Activated B cell treated with CpG ODN at 0.5 μM for 24 hours (primary cell): ENCODE measurements around the gene TMEM198. TPM values are rescaled to one million over a fixed set of nuclear protein-coding genes. Genes with fewer than 3 reads are reported as not detected.

Experiments
- ATAC-seq: fragments of 200-7000 bp; cut with Tn5 transposase; one replicate; pipeline ENCODE4 v1.10.0; 2021; ENCODE audit warnings: low read depth, mild to moderate bottlenecking, moderate library complexity
- CTCF ChIA-PET: fragments of 350-600 bp; sonication (Branson Sonifier 250); formaldehyde crosslinking; loops from one replicate; lab custom pipeline; 2021; ENCODE audit warnings: antibody characterized with exemption; lab: Charles Lee
- POLR2A ChIA-PET: fragments of 350-600 bp; sonication (Branson Sonifier 250); formaldehyde crosslinking; loops from one replicate; lab custom pipeline; 2021; ENCODE audit warnings: antibody characterized with exemption; lab: Charles Lee
- DNase-seq: peaks from one replicate; pipeline ENCODE4 v3.0.0; 2022
- H3K27ac Mint-ChIP-seq: one replicate; pipeline ENCODE4 v1.8.0; 2020; ENCODE audit warnings: mixed read lengths
- H3K27me3 Mint-ChIP-seq: one replicate; pipeline ENCODE4 v1.8.0; 2021; ENCODE audit warnings: mixed read lengths
- H3K36me3 Mint-ChIP-seq: one replicate; pipeline ENCODE4 v1.8.0; 2021; ENCODE audit warnings: low read depth, mixed read lengths
- H3K4me1 Mint-ChIP-seq: one replicate; pipeline ENCODE4 v1.8.0; 2021; ENCODE audit warnings: mixed read lengths
- H3K4me3 Mint-ChIP-seq: one replicate; pipeline ENCODE4 v1.8.0; 2020; ENCODE audit warnings: mild to moderate bottlenecking, mixed read lengths
- H3K9me3 Mint-ChIP-seq: one replicate; pipeline ENCODE4 v1.8.0; 2020; ENCODE audit warnings: mixed read lengths
- CTCF ChIP-seq: fragments of 200-600 bp; IDR thresholded peaks from one replicate; pipeline ENCODE4 v1.8.0; 2022; ENCODE audit warnings: antibody characterized with exemption, mild to moderate bottlenecking
- intact Hi-C: fragments of 100-400 bp; cut with micrococcal nuclease; formaldehyde crosslinking; loops from one replicate; pipeline ENCODE4 v1.15.1; 2024
- total RNA-seq: library from RNA; stranded (reverse); gene quantifications from 2 replicates; pipeline ENCODE4 v1.2.3, GENCODE V29; 2022

The TMEM198 gene
- total RNA-seq, 1 donor from 2014 or later = 1.2 TPM

GRCh38 chr2:219570924-219571310, 27.1 kb downstream of the TMEM198 start:
- Mint-ChIP-seq H3K27ac (no peak overlapping the region), H3K4me3 (no peak overlapping the region), H3K27me3 (peaks cover 56% of the 10 kb centered on the region), H3K9me3 (no peaks in the 10 kb centered on the region), H3K36me3 (no peaks in the 10 kb centered on the region), H3K4me1 (no peaks in the 10 kb centered on the region)
- intact Hi-C loops = no loop called here
- DNase-seq (no peak), ATAC-seq (no peak)
- ChIA-PET POLR2A (no interaction called here), CTCF (interaction anchor here (1.4 kb wide), 1 partner anchor 11 kb away, joined by 6 read pairs; no protein-coding TSS in a partner anchor)
- TF ChIP-seq CTCF = no peak

DNA sequence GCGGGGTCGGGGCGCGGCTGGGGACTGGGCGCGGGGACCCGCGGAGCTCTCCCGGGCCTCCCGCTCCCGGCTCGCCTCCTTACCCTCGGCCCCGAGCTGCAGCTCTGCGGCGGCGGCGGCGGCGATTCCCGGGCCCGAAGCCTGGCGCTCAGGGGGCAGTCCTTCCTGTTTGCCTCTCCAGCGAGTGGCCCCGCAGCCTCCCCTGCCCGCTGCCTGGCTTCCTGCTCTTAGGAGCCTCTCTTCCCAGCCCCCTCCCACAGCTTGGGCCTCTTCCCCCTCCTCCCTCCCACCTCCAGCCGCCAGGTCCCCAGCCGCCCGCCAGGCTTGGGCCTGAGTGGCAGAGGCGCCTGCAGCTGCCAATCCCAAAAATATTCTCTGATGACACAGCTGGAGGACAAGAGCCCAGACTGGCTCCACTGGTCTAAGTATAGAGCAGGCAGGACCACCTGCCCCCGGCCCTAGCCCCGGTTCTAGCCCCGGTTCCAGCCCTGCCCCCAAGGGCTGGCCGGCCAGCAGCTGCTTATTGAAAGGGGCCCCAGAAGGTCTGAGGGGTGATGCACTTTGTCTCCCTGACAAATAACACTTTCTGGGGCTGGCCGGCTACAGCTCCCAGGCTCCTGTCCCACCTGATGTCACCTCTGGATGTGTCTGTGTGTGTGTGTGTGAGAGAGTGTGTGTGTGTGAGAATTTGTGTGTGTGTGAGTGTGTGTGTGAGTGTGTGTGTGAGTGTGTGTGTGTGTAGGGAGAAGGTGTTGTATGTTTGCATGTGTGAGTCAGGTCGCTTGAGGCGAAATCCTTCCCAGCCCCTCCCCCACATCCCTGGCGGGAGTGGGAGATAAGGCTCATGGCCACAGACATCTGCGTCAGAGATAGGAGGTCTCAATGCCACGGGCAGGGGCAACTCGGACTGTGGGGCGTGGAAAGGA, 27.7 kb downstream of the TMEM198 start, which contains the start of gene OBSL1:
TSS of gene OBSL1 (minus strand) at position 229 of the 926 bp plus-strand sequence. CDS start 307 bp downstream, outside the sequence.
- no peaks in the 10 kb centered on the region for H3K4me1 Mint-ChIP-seq
- POLR2A ChIA-PET = no interaction called here
- H3K4me3 Mint-ChIP-seq = peak within 1 kb of the TSS; percentile 19
- H3K27me3 Mint-ChIP-seq = peaks cover 56% of the 10 kb centered on the region
- no peak within 1 kb of the TSS for H3K27ac Mint-ChIP-seq
- intact Hi-C loops = no loop called here
- DNase-seq (no peak), ATAC-seq (peak; percentile 21)
- CTCF ChIA-PET = interaction anchor here (1.4 kb wide), 1 partner anchor 11 kb away, joined by 6 read pairs; no protein-coding TSS in a partner anchor
- no peaks in the 10 kb centered on the region for H3K36me3 Mint-ChIP-seq
- H3K9me3 Mint-ChIP-seq = no peaks in the 10 kb centered on the region
- TF ChIP-seq CTCF = no peak

DNA sequence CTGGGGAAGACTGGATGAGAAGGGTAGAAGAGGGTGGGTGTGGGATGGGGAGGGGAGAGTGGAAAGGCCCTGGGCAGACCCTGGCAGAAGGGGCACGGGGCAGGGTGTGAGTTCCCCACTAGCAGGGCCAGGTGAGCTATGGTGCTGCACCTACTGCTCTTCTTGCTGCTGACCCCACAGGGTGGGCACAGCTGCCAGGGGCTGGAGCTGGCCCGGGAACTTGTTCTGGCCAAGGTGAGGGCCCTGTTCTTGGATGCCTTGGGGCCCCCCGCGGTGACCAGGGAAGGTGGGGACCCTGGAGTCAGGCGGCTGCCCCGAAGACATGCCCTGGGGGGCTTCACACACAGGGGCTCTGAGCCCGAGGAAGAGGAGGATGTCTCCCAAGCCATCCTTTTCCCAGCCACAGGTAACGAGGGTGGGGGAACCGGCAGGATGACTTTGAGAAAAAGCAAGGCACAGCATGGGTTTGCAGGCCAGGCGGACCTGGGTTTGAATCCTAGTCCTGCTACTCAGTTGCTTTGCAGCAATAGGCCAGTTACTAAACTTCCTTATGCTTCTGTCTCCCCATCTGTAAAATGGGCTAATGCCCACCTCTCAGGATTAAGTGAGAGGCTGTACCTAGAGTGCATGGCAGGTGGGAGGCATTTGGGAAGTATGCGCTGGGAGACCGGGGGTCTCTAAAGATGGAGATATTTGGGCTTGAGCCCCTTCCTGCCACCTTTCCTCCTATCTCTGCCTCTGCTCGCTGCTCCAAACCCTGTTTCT, 28.6 kb downstream of the TMEM198 start, which contains the start of gene INHA:
TSS of gene INHA (plus strand) at position 74 of the 765 bp plus-strand sequence. CDS start at position 139, 65 bp downstream.
- peaks cover 55% of the 10 kb centered on the region for H3K27me3 Mint-ChIP-seq
- ATAC-seq (no peak), DNase-seq (no peak)
- no peaks in the 10 kb centered on the region for H3K4me1 Mint-ChIP-seq
- no peak for TF ChIP-seq CTCF
- H3K36me3 Mint-ChIP-seq = no peaks in the 10 kb centered on the region
- CTCF ChIA-PET = no interaction called here
- POLR2A ChIA-PET = no interaction called here
- no peak within 1 kb of the TSS for H3K27ac Mint-ChIP-seq
- intact Hi-C loops = no loop called here
- H3K9me3 Mint-ChIP-seq = no peaks in the 10 kb centered on the region
- peak within 1 kb of the TSS; percentile 19 for H3K4me3 Mint-ChIP-seq

GRCh38 chr2:219573166-219573565, 29.3 kb downstream of the TMEM198 start:
- Mint-ChIP-seq H3K27ac (no peak overlapping the region), H3K9me3 (no peaks in the 10 kb centered on the region), H3K4me1 (no peaks in the 10 kb centered on the region), H3K27me3 (peaks cover 50% of the 10 kb centered on the region), H3K36me3 (no peaks in the 10 kb centered on the region), H3K4me3 (no peak overlapping the region)
- ChIA-PET CTCF (no interaction called here), POLR2A (no interaction called here)
- intact Hi-C loops = no loop called here
- ATAC-seq (no peak), DNase-seq (no peak)
- TF ChIP-seq CTCF = no peak
